Activated CD4-positive, alpha-beta T cell treated with anti-CD3 and anti-CD28 coated beads, Interleukin-2, amount 10 ng/mL, durations not matched to agents 7 days and 5 days (primary cell): ENCODE measurements around the gene PNPLA3. TPM values are rescaled to one million over a fixed set of nuclear protein-coding genes. Genes with fewer than 3 reads are reported as not detected.

Experiments used
- CTCF ChIA-PET: fragments of 350-600 bp; sonication (Branson Sonifier 250); formaldehyde crosslinking; loops from one replicate; lab custom pipeline; 2021; ENCODE audit warnings: antibody characterized with exemption; lab: Charles Lee
- POLR2A ChIA-PET: fragments of 350-600 bp; sonication (Branson Sonifier 250); formaldehyde crosslinking; loops from one replicate; lab custom pipeline; 2021; ENCODE audit warnings: antibody characterized with exemption; lab: Charles Lee
- DNase-seq: peaks from one replicate; pipeline ENCODE4 v3.0.0-alpha.2; 2020
- H3K27ac Mint-ChIP-seq: one replicate; pipeline ENCODE4 v1.8.0; 2021; ENCODE audit warnings: mild to moderate bottlenecking, moderate library complexity, mixed read lengths
- H3K27me3 Mint-ChIP-seq: one replicate; pipeline ENCODE4 v1.8.0; 2021; ENCODE audit warnings: mixed read lengths
- H3K36me3 Mint-ChIP-seq: one replicate; pipeline ENCODE4 v1.8.0; 2021; ENCODE audit warnings: low read depth, mixed read lengths
- H3K4me1 Mint-ChIP-seq: one replicate; pipeline ENCODE4 v1.8.0; 2021; ENCODE audit warnings: mixed read lengths
- H3K4me3 Mint-ChIP-seq: one replicate; pipeline ENCODE4 v1.8.0; 2021; ENCODE audit warnings: mild to moderate bottlenecking, moderate library complexity, mixed read lengths
- H3K9me3 Mint-ChIP-seq: one replicate; pipeline ENCODE4 v1.8.0; 2021; ENCODE audit warnings: mixed read lengths
- total RNA-seq, 2 experiments: library from RNA; stranded (reverse); gene quantifications; one replicate each; pipeline ENCODE4 v1.2.3, GENCODE V29; 2021

The PNPLA3 gene
- total RNA-seq, 2 experiments from 2014 or later, result not detected

DNA sequence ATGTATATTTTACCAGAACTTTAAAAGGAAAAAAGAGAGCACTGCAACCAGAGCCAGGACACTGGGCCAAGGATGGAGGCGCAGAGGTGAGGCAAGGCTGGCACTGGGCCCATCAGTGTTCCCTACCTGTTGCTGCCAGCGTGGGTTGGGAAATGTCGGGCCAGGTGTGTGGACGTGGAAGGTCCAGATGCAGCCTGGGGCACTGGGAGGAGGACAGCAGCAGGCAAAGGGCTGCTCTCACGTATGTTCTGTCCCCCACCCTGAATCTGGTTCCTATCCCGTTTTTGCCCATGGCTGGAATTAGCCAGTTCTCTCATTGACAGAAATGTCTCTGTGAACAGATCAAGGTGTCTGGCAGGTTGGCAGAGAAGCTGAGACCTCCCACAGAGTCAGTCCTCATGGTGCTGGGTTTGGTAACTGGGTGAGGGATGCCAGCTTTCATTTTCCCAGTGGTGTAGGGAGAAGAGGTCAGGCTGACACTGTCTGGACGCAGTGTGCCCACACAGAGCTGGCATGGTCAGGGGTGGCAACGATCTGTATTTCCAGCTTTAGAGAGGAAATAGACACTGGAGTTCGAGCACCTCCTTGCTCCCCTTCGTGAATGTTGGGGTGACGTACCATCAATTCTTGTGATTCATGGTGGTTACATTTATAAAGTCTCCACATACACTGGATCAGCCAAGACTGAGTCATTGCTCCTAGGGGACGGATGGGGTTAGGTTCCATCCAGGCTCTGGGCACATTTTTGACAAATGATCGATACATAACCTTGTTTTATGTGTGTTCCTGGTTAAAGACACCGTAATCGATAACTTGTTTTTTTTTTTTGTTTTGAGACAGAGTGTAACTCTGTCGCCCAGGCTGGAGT is 4.3 kb upstream of the PNPLA3 start:
- ChIA-PET CTCF (no interaction called here), POLR2A (no interaction called here)
- no peak overlapping the region for H3K27ac Mint-ChIP-seq
- DNase-seq, result no peak
- H3K36me3 Mint-ChIP-seq, result no peaks in the 10 kb centered on the region
- no peaks in the 10 kb centered on the region for H3K9me3 Mint-ChIP-seq
- H3K4me3 Mint-ChIP-seq, result no peak overlapping the region
- H3K27me3 Mint-ChIP-seq, result peaks cover 12% of the 10 kb centered on the region
- H3K4me1 Mint-ChIP-seq, result peaks cover 4% of the 10 kb centered on the region

DNA sequence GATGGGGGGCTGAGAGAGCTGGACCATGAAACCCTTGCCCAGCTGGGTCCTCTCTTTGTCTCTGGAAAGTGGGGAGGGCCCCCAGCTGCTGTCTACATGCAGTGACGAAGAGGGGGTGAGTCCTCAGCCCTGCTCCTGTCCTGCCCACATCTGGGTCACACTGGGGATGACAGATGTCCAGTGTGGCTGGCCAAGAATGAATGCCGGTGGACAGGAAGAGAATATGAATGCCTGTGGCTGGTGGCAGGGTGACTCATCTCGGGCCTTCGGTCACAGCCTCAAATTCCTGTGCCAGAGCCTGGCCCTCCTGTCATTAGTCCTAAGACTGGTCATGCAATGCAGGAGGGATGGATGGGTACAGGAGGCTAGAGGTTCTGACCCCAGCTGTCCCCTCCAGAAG is 2.2 kb upstream of the PNPLA3 start:
- Mint-ChIP-seq H3K4me1 (peaks cover 4% of the 10 kb centered on the region), H3K9me3 (no peaks in the 10 kb centered on the region), H3K27ac (no peak overlapping the region), H3K4me3 (no peak overlapping the region), H3K36me3 (no peaks in the 10 kb centered on the region), H3K27me3 (peaks cover 23% of the 10 kb centered on the region)
- no peak for DNase-seq
- CTCF ChIA-PET, result interaction anchor here (0.9 kb wide), 1 partner anchor 11 kb away, joined by 3 read pairs; no protein-coding TSS in a partner anchor
- POLR2A ChIA-PET, result no interaction called here

DNA sequence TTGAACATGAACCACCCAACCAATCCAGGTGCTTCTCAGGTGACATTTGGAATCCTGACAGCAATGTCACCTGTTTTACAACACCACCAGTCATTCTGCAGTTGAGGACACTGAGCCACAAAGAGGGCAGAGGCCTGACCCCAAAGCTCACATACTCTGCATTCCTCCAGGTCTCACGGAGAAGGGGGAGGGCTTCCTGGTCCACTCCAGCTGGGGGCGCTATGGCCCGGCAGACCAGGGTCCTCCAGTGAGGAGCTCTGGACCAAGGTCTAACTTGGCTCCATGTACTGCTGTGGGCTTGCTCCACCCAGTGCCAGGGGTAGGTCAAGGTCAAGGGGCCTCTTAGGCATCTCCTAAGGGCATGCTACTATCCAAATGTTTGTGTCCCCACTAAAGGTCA is 1.5 kb upstream of the PNPLA3 start:
- H3K4me1 Mint-ChIP-seq, result peaks cover 4% of the 10 kb centered on the region
- DNase-seq, result no peak
- ChIA-PET CTCF (interaction anchor here (0.9 kb wide), 1 partner anchor 11 kb away, joined by 3 read pairs; no protein-coding TSS in a partner anchor), POLR2A (no interaction called here)
- H3K36me3 Mint-ChIP-seq, result no peaks in the 10 kb centered on the region
- H3K4me3 Mint-ChIP-seq, result no peak overlapping the region
- H3K27ac Mint-ChIP-seq, result no peak overlapping the region
- no peaks in the 10 kb centered on the region for H3K9me3 Mint-ChIP-seq
- H3K27me3 Mint-ChIP-seq, result peaks cover 23% of the 10 kb centered on the region

DNA sequence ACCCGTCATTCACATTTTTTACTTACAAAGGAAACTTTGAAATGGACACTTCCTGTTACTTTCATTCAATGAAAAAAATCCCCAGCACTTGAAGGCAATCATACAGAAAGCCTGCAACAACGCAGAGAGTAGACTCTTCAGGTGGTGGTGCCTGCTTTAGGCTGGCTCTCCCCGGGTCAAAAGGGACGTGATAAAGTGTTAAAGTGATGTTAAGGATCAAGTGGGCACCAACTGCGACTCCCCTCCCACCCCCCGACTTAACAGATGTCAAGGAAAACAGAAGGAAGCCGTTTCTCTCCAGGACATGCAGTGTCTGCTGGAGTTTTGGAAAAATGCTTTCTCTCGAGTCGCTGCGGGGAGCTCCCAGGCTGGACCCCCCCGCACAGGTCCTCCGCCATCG is 414 bp upstream of the PNPLA3 start:
- POLR2A ChIA-PET, result no interaction called here
- no peaks in the 10 kb centered on the region for H3K9me3 Mint-ChIP-seq
- peaks cover 4% of the 10 kb centered on the region for H3K4me1 Mint-ChIP-seq
- peaks cover 23% of the 10 kb centered on the region for H3K27me3 Mint-ChIP-seq
- peak overlapping the region; percentile 63 for H3K27ac Mint-ChIP-seq
- no peak for DNase-seq
- CTCF ChIA-PET, result no interaction called here
- H3K36me3 Mint-ChIP-seq, result no peaks in the 10 kb centered on the region
- peak overlapping the region; percentile 69 for H3K4me3 Mint-ChIP-seq

DNA sequence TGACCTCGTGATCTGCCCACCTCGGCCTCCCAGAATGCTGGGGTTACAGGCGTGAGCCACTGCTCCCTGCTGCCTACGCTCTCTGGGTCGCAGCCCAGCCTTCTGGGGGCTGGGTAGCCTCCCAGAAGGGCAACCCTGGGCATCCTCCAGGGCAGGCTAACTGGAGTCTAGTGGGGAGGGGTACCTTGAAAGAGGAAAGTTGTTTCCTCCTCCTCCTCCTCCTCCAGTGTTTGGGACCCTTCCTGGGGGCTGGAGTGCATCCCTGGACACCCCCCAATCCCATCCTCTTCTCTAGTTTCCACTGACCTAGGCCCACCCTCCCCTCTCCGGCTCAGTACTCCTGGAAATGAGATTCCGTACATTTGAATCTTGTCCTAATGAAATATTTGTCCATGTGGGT is 1.3 kb downstream of the PNPLA3 start:
- POLR2A ChIA-PET, result no interaction called here
- Mint-ChIP-seq H3K36me3 (no peaks in the 10 kb centered on the region), H3K4me3 (peak overlapping the region; percentile 38), H3K4me1 (peaks cover 4% of the 10 kb centered on the region), H3K27me3 (peaks cover 25% of the 10 kb centered on the region), H3K27ac (no peak overlapping the region), H3K9me3 (no peaks in the 10 kb centered on the region)
- CTCF ChIA-PET, result interaction anchor here (0.7 kb wide), 1 partner anchor 43 kb away, joined by 3 read pairs; no protein-coding TSS in a partner anchor
- no peak for DNase-seq

DNA sequence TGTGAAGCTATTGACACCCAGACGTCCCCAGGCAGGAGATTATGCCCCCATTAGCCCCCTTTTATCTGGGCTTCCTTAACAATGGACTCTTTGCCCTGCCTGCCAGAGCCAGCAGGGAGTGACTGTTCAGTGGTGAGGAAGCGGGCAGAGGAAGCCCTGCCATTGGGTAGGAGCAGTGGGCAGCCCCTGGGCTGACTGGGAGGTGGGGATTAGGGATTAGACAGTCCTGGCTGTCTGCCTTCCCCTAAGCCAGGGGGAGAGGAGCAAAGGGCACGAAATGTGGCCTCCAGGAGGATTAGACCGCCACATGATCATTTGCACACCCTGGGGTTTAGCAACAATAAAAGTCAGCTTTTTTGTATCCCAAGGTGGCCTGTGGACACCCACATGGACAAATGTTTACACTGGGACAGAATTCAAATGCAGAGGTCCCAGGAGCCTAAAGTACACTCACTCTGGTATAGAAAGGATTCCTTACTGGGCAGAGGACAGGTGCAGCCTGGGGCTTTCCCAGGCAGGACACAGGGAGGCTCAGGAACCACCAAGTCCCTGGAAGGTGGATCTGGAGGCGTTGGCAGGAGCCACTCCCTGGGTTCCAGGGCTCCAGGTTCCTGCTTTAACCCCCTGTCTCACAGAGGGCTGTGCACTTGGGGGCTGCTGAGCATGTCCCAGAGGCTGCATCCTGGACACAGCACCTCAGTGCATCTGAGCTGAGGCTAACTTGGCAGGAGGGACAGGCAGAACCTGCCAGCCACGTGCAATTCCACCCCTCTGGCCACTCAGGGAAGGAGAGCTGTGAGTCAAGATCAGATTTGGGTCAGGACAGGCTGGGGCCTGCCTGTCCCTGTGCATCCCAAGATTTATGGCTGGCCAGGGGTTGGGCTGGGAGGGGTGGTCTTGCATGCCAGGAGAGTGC is 2.1 kb downstream of the PNPLA3 start:
- Mint-ChIP-seq H3K4me3 (peak overlapping the region; percentile 20), H3K9me3 (no peaks in the 10 kb centered on the region), H3K27me3 (peaks cover 24% of the 10 kb centered on the region), H3K27ac (no peak overlapping the region), H3K36me3 (no peaks in the 10 kb centered on the region), H3K4me1 (peaks cover 4% of the 10 kb centered on the region)
- DNase-seq, result no peak
- CTCF ChIA-PET, result no interaction called here
- POLR2A ChIA-PET, result no interaction called here

DNA sequence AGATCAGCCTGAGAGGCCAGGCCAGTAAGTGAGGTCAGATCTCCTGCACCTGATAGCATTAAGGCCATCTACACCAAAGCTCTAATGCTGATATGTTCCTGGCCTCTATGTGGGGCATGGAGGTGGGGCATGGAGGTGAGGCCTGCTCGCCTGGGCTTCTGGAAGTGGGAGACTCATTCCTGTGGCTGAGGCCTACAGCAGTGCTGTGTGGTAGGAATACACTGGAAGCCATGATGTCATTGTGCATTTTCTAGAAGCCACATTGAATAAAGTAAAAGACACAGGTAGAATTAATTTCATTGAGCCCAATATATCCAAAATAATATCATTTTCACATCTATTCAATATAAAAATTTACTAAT is 2.7 kb downstream of the PNPLA3 start:
- Mint-ChIP-seq H3K36me3 (no peaks in the 10 kb centered on the region), H3K4me3 (no peak overlapping the region), H3K4me1 (peaks cover 4% of the 10 kb centered on the region), H3K27me3 (peaks cover 20% of the 10 kb centered on the region), H3K9me3 (no peaks in the 10 kb centered on the region), H3K27ac (no peak overlapping the region)
- POLR2A ChIA-PET, result no interaction called here
- CTCF ChIA-PET, result no interaction called here
- DNase-seq, result no peak

DNA sequence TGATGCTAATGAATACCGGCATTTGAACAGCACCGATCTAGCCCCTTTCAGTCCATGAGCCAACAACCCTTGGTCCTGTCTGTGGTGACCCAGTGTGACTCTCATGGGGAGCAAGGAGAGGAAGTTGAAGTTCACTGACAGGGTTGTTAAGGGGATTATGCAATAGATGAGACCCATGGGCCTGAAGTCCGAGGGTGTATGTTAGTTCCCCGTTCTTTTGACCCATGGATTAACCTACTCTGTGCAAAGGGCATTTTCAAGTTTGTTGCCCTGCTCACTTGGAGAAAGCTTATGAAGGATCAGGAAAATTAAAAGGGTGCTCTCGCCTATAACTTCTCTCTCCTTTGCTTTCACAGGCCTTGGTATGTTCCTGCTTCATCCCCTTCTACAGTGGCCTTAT is 4.9 kb downstream of the PNPLA3 start:
- no peak for DNase-seq
- Mint-ChIP-seq H3K9me3 (no peaks in the 10 kb centered on the region), H3K27ac (no peak overlapping the region), H3K4me3 (no peak overlapping the region), H3K36me3 (no peaks in the 10 kb centered on the region), H3K27me3 (peaks cover 17% of the 10 kb centered on the region), H3K4me1 (no peaks in the 10 kb centered on the region)
- ChIA-PET POLR2A (no interaction called here), CTCF (no interaction called here)

DNA sequence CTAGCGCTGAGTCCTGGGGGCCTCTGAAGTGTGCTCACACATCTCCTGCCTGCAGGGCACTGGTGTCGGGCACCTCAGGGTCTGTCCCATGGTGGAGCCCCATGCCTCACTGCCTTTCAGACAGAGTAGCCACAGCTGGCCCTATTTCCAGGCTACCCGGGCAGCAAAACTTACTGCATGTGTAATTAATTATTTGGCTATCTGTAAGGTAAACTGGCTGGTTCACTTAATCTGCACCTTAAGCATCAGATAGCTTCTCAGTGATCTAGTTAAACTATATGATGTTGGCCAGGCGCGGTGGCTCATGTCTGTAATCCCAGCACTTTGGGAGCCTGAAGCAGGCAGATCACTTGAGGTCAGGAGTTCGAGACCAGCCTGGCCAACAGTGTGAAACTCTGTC is 5.3 kb downstream of the PNPLA3 start:
- H3K27ac Mint-ChIP-seq, result no peak overlapping the region
- ChIA-PET CTCF (no interaction called here), POLR2A (no interaction called here)
- H3K4me1 Mint-ChIP-seq, result no peaks in the 10 kb centered on the region
- H3K4me3 Mint-ChIP-seq, result no peak overlapping the region
- no peak for DNase-seq
- H3K9me3 Mint-ChIP-seq, result no peaks in the 10 kb centered on the region
- peaks cover 17% of the 10 kb centered on the region for H3K27me3 Mint-ChIP-seq
- H3K36me3 Mint-ChIP-seq, result no peaks in the 10 kb centered on the region

DNA sequence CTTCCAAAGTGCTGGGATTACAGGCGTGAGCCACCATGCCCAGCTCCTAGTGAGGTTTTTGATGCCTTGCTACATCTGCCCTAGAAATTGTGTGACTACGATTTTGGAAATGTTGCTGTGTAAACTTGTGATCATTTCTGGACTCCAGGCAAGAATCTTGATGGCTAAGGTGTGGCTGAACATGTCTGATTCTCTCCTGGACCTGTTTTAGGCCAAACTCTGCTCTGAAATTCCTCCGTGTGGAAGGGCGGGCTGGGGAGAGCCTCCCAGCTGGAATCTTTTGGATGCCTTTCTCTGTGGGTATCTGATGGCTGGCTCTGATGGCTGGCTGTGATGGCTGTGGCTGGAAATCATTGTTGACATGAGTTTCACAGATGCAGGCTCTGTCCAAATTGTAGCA is 8.2 kb downstream of the PNPLA3 start:
- Mint-ChIP-seq H3K4me1 (no peaks in the 10 kb centered on the region), H3K4me3 (no peak overlapping the region), H3K27ac (no peak overlapping the region), H3K27me3 (peaks cover 6% of the 10 kb centered on the region), H3K36me3 (no peaks in the 10 kb centered on the region), H3K9me3 (no peaks in the 10 kb centered on the region)
- CTCF ChIA-PET, result no interaction called here
- DNase-seq, result no peak
- POLR2A ChIA-PET, result no interaction called here

DNA sequence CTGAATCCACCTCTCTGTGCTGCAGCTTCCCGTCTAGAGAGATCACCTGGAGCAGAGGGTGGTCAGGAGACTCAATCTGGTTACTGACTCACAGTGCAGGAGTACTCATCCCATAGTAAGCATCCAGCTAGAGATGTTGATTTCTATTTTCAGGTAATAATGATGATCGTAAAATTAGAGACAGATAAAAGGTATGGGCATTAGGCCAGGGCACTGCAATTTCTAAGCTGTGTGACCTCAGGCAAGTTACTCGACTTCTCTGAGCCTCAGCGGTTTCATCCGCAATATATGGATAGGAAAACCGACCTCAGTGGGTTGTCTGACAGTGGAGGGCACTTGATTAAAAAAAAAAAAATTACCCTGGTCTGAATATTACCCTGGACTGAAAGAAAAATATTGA is 17.8 kb downstream of the PNPLA3 start:
- H3K36me3 Mint-ChIP-seq, result no peaks in the 10 kb centered on the region
- ChIA-PET CTCF (interaction anchor here (0.7 to 1.0 kb wide), 2 partner anchors 58 to 334 kb away, joined by 3 read pairs; no protein-coding TSS in a partner anchor), POLR2A (no interaction called here)
- H3K9me3 Mint-ChIP-seq, result no peaks in the 10 kb centered on the region
- no peak for DNase-seq
- peaks cover 6% of the 10 kb centered on the region for H3K27me3 Mint-ChIP-seq
- H3K4me1 Mint-ChIP-seq, result no peaks in the 10 kb centered on the region
- H3K27ac Mint-ChIP-seq, result no peak overlapping the region
- no peak overlapping the region for H3K4me3 Mint-ChIP-seq

DNA sequence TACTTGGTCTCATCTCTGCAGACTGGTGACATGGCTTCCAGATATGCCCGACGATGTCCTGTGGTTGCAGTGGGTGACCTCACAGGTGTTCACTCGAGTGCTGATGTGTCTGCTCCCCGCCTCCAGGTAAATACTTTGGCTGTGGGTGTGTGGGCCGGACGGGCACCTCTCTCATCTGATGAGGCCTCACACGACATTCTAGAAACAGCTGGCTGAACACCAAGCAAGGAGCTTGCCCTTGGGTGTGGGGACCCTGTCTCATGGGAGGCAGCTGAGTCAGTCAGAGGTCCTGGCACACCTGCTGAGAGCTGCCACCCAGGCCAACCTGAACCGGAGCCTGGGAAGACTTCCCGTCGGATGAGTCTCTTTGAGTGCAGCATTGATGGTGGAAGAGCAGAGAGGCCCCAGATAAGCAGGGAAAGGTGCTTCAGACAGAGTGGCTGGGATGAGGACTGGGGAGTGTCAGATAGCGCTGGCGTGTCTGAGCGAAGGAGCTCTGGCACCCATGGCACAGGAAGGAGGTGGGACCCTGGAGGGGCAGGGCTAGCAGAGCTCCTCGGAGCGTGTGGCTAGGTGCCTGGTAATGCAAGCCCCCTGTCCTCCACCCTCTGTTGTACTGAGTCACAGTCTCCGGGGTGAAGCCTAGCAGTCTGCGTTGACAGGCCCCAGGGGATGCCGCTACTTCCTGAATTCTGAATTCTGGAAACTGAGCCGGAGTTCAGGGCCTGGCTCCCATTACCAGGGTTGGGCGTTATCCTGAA is 21.2 kb downstream of the PNPLA3 start:
- DNase-seq, result no peak
- Mint-ChIP-seq H3K36me3 (no peaks in the 10 kb centered on the region), H3K4me3 (no peak overlapping the region), H3K9me3 (no peaks in the 10 kb centered on the region), H3K4me1 (no peaks in the 10 kb centered on the region), H3K27me3 (peaks cover 4% of the 10 kb centered on the region), H3K27ac (no peak overlapping the region)
- CTCF ChIA-PET, result no interaction called here
- POLR2A ChIA-PET, result no interaction called here
